Transverse colon (tissue), 4 donors: ENCODE results near the gene CCL20. TPM values are rescaled to one million over a fixed set of nuclear protein-coding genes. Genes with fewer than 3 reads are reported as not detected.

Source experiments
- DNase-seq: peaks from one replicate; pipeline ENCODE4 v3.0.0-alpha.2; 2019
- H3K27ac ChIP-seq, 4 donors: fragments of 200-600 bp; sonication (generic); 2 replicates each; pipeline ENCODE4 v1.5.1; 2016 to 2018; ENCODE audit warnings: inconsistent platforms in 4 of 4
- H3K27me3 ChIP-seq: fragments of 200-600 bp; sonication (generic); 2 replicates; pipeline ENCODE4 v1.5.1; 2017; ENCODE audit warnings: inconsistent platforms
- H3K36me3 ChIP-seq, 4 donors: fragments of 200-600 bp; sonication (generic); 2 replicates each; pipeline ENCODE4 v1.5.1; 2017 to 2019; ENCODE audit warnings: inconsistent platforms in 4 of 4
- H3K4me1 ChIP-seq, 4 donors: fragments of 200-600 bp; sonication (generic); 2 replicates each; pipeline ENCODE4 v1.5.1; 2017 to 2020; ENCODE audit warnings: inconsistent platforms in 4 of 4
- H3K4me3 ChIP-seq, 4 donors: fragments of 200-600 bp; sonication (generic); 1 replicate in 1 of 4; 2 replicates in 3 of 4; pipeline versions ENCODE4 v1.5.1 to v1.6.1; 2017 to 2019; ENCODE audit warnings: inconsistent platforms in 4 of 4
- H3K9me3 ChIP-seq, 2 donors: fragments of 200-600 bp; sonication (generic); 2 replicates each; pipeline ENCODE4 v1.5.1; 2017 to 2019; ENCODE audit warnings: inconsistent platforms in 2 of 2
- EP300 ChIP-seq: sonication (generic); formaldehyde crosslinking; IDR thresholded peaks from one replicate; pipeline ENCODE4 v1.6.1; 2017; ENCODE audit warnings: antibody characterized with exemption, low read depth
- POLR2A ChIP-seq: fragments of 450-650 bp; IDR thresholded peaks from one replicate; pipeline ENCODE4 v1.6.1; 2016; ENCODE audit warnings: antibody characterized with exemption, mild to moderate bottlenecking, moderate library complexity
- POLR2AphosphoS5 ChIP-seq, 3 donors: sonication (generic); formaldehyde crosslinking; IDR thresholded peaks; one replicate each; pipeline ENCODE4 v1.6.1; 2016; ENCODE audit warnings: antibody characterized with exemption in 3 of 3
- WGBS, 2 donors: methylation state at CpG; one replicate each; pipeline ENCODE4 v1.1.5; 2018; ENCODE audit warnings: low coverage in 1 of 2; 5-methylcytosine and 5-hydroxymethylcytosine counted together
- in situ Hi-C, 4 donors: fragments of 200-750 bp; cut with MboI; loops; one replicate each; pipeline versions ENCODE4 v1.15.0 to v1.15.1; 2017; ENCODE audit warnings: low sequenced_read_pairs in 3 of 4, low pct_ligation_motif_present in 1 of 4, low pct_unique_long_range_greater_than_20kb in 1 of 4
- intact Hi-C: fragments of 100-400 bp; cut with DNase I; formaldehyde crosslinking; loops from one replicate; pipeline ENCODE4 v1.15.1; 2023; ENCODE audit warnings: low total_unique reads
- total RNA-seq, 4 donors: library from RNA; depleted of rRNA; stranded (reverse); fragments of >200 nt; gene quantifications; one replicate each; pipeline ENCODE4 v1.1.0, GENCODE V29; 2016
- TF ChIP-seq, protein P1 (sequence below), 5 experiments: fragments of 200-600 bp in 3 of 5; fragments of 450-650 bp in 2 of 5; sonication (generic) in 3 of 5; IDR thresholded peaks; 1 replicate in 2 of 5; 2 replicates in 3 of 5; pipeline ENCODE4 v1.5.1; 2016 to 2017; ENCODE audit warnings: antibody characterized with exemption in 5 of 5, inconsistent platforms in 3 of 5, mild to moderate bottlenecking in 2 of 5, moderate library complexity in 1 of 5

CCL20 gene
- total RNA-seq, 4 donors from 2014 or later = 4.5 to 70.7 (median 9.3) TPM; not detected in 1

DNA sequence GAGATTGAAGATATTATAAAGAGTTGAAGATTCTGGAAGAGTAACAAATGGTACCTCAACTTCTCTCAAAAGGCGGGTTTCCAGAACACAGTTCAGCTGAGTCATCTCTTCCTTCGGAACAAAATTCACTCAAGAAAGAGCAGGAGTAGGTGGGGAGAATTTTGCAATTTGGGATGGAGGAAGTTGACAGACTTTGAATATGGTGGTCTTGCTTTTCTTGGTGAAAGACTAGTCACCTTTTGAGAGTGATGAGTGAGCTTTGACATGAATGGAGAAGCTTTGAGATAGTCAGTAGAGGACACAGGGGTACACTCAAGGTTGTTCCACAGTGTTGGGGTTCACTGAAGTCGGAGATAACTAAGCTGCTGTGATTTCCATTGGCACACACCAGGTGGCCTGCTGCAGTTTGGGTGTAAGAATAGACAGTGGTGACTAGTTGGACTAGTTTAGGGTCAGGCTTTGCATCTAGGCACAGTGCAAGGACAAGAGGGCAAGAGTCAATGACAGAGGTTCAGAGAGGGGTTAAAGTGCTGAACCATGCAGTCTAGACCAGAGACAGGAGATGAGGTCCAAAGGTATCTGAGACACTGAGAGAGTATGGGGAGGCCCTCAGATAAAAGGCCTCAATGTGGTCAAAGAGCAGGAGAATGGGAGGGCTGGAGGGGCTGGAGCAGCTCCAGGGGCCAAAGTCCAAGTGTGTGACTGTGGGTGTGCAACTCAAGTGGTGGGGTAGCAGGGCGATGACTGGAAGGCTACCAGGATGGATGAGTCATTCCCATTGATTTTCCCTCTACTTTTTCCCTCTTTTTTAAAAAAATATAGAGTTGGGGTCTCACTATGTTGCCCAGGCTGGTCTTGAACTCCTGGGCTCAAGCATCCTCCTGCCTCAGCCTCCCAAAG lies 7.7 kb downstream of the CCL20 start:
- TF ChIP-seq POLR2AphosphoS5 (IDR thresholded peaks at IDR 0.05) = peak in 1 of 3 donors; percentile 17
- TF ChIP-seq POLR2A = no peak
- Histone ChIP-seq H3K4me3 (no peak overlapping the region), H3K27me3 (no peaks in the 10 kb centered on the region), H3K9me3 (no peaks in the 10 kb centered on the region), H3K4me1 (peaks cover 0 to 15% (median 8%) of the 10 kb centered on the region in 4 donors), H3K27ac (no peak overlapping the region), H3K36me3 (no peaks in the 10 kb centered on the region)
- intact Hi-C loops (no loop called here), in situ Hi-C loops (no loop called here)
- peak; percentile 52 for DNase-seq
- WGBS, 2 donors = 81 to 89% methylated on average over 2 to 4 of the region's 4 CpGs

GRCh38 chr2:227822416-227823003 lies 8.9 kb downstream of the CCL20 start:
- no peaks in the 10 kb centered on the region for H3K36me3 ChIP-seq
- H3K9me3 ChIP-seq = no peaks in the 10 kb centered on the region
- no peak overlapping the region for H3K27ac ChIP-seq
- intact Hi-C loops (no loop called here), in situ Hi-C loops (no loop called here)
- 76 to 93% methylated on average over 2 of the region's 2 CpGs for WGBS, 2 donors
- no peak overlapping the region for H3K4me3 ChIP-seq
- H3K4me1 ChIP-seq = peaks cover 0 to 14% (median 7%) of the 10 kb centered on the region in 4 donors
- DNase-seq = no peak
- H3K27me3 ChIP-seq = no peaks in the 10 kb centered on the region
- TF ChIP-seq POLR2AphosphoS5 (IDR thresholded peaks at IDR 0.05) = no peak
- no peak for TF ChIP-seq POLR2A
- TF ChIP-seq, protein P1, sequence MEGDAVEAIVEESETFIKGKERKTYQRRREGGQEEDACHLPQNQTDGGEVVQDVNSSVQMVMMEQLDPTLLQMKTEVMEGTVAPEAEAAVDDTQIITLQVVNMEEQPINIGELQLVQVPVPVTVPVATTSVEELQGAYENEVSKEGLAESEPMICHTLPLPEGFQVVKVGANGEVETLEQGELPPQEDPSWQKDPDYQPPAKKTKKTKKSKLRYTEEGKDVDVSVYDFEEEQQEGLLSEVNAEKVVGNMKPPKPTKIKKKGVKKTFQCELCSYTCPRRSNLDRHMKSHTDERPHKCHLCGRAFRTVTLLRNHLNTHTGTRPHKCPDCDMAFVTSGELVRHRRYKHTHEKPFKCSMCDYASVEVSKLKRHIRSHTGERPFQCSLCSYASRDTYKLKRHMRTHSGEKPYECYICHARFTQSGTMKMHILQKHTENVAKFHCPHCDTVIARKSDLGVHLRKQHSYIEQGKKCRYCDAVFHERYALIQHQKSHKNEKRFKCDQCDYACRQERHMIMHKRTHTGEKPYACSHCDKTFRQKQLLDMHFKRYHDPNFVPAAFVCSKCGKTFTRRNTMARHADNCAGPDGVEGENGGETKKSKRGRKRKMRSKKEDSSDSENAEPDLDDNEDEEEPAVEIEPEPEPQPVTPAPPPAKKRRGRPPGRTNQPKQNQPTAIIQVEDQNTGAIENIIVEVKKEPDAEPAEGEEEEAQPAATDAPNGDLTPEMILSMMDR (IDR thresholded peaks at IDR 0.05) = no peak
- no peak for TF ChIP-seq EP300

- Histone ChIP-seq H3K4me1 (peaks cover 0 to 8% (median 0%) of the 10 kb centered on the region in 4 donors), H3K27me3 (no peaks in the 10 kb centered on the region), H3K9me3 (no peaks in the 10 kb centered on the region), H3K27ac (no peak overlapping the region), H3K36me3 (no peaks in the 10 kb centered on the region), H3K4me3 (no peak overlapping the region)
- intact Hi-C loops = no loop called here
- in situ Hi-C loops = no loop called here
- TF ChIP-seq POLR2A (no peak), EP300 (no peak), POLR2AphosphoS5 (IDR thresholded peaks at IDR 0.05) (no peak)
- TF ChIP-seq, protein P1 (IDR thresholded peaks at IDR 0.05) = no peak
- no peak for DNase-seq
- WGBS, 2 donors = 74 to 79% methylated on average over 2 of the region's 2 CpGs
Measured at GRCh38 chr2:227823922-227824321, 10.3 kb downstream of the CCL20 start.

DNA sequence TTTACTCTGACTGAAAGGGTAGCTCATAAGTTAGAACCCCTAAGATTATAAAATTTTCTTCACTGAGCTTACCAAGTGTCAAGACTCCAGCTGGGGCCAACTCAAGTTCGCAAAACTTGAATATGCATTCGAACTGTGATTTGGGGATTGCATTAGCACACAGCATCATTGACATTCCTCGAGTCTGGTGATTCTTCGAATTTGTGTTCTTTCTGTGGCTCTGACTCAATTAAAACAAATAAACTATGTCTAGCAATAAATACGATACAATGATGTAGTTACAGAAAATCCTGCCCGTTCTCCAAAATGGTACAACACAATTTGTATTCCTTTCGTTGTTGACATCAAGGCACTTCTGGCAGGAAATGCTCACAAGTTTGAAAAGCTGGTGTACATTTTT lies 11.1 kb downstream of the CCL20 start:
- no peak for DNase-seq
- Histone ChIP-seq H3K4me3 (no peak overlapping the region), H3K9me3 (no peaks in the 10 kb centered on the region), H3K36me3 (no peaks in the 10 kb centered on the region), H3K27me3 (no peaks in the 10 kb centered on the region), H3K4me1 (peaks cover 0 to 8% (median 0%) of the 10 kb centered on the region in 4 donors), H3K27ac (no peak overlapping the region)
- in situ Hi-C loops (no loop called here), intact Hi-C loops (no loop called here)
- 87 to 92% methylated on average over 7 of the region's 7 CpGs for WGBS, 2 donors
- TF ChIP-seq EP300 = no peak
- TF ChIP-seq, protein P1 (IDR thresholded peaks at IDR 0.05) = no peak
